Measurements from ENCODE around the gene ODC1.

DNA sequence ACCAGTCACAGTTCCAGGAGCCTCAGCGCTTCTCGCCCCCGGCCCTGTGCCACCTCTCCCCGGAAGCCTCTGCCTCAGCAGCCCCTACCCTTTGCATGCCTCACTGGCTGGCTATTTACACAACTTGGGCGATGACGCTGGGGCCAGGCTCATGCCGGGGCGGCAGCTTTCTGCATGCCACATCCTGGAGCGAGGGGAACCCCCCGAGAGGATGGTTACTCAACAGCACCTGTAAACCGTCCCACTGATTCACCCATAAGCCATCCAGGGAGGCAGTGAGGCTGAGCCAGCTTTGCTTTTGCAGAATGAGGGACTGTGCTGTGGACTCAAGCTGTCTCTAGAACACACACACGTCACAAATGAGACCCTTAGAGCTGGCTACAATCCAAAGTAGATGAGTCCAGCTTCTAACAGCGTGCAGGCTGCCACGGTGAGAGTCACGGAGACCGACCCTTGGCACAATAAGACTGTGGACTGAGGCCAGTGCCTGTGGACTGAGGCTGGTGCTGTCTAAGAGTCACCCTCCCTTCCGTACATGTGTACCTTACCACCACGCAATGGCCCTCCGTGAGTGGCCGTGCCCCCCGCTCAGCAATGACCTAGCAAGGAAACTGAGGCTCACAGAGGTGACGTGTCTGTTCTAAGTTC lies 45.6 kb upstream of the ODC1 start:
- TF ChIP-seq EP300 (IDR thresholded peaks at IDR 0.05): no peak
- TF ChIP-seq, protein P1, sequence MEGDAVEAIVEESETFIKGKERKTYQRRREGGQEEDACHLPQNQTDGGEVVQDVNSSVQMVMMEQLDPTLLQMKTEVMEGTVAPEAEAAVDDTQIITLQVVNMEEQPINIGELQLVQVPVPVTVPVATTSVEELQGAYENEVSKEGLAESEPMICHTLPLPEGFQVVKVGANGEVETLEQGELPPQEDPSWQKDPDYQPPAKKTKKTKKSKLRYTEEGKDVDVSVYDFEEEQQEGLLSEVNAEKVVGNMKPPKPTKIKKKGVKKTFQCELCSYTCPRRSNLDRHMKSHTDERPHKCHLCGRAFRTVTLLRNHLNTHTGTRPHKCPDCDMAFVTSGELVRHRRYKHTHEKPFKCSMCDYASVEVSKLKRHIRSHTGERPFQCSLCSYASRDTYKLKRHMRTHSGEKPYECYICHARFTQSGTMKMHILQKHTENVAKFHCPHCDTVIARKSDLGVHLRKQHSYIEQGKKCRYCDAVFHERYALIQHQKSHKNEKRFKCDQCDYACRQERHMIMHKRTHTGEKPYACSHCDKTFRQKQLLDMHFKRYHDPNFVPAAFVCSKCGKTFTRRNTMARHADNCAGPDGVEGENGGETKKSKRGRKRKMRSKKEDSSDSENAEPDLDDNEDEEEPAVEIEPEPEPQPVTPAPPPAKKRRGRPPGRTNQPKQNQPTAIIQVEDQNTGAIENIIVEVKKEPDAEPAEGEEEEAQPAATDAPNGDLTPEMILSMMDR (IDR thresholded peaks at IDR 0.05): no peak

All from tibial nerve (tissue), 4 donors.